Measurements from ENCODE around the gene KRTAP4-1. TPM values are rescaled to one million over a fixed set of nuclear protein-coding genes. Genes with fewer than 3 reads are reported as not detected.

KRTAP4-1 gene
- total and polyA plus RNA-seq, 4 donors = not detected

DNA sequence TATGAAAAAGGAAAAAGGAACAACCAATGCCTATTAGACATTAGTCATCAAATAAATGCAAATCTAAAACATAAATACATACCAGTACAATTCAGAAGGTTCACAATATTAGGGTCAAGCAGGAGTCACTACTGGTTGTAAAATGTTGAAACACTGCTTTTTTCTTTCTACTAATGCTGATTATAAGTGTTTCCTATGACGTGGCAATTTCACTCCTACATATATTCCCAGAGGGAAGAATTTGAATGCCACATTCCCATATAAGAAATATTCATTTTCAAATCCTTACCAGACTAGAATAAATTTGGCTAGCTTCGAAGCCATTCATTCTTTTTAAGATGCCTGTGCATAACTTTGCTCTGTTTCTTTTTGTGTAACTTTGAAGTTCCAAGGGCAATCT lies 39.1 kb upstream of the KRTAP4-1 start (continued):
- TF ChIP-seq, protein P1, sequence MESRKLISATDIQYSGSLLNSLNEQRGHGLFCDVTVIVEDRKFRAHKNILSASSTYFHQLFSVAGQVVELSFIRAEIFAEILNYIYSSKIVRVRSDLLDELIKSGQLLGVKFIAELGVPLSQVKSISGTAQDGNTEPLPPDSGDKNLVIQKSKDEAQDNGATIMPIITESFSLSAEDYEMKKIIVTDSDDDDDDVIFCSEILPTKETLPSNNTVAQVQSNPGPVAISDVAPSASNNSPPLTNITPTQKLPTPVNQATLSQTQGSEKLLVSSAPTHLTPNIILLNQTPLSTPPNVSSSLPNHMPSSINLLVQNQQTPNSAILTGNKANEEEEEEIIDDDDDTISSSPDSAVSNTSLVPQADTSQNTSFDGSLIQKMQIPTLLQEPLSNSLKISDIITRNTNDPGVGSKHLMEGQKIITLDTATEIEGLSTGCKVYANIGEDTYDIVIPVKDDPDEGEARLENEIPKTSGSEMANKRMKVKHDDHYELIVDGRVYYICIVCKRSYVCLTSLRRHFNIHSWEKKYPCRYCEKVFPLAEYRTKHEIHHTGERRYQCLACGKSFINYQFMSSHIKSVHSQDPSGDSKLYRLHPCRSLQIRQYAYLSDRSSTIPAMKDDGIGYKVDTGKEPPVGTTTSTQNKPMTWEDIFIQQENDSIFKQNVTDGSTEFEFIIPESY (IDR thresholded peaks at IDR 0.05) = no peak
- TF ChIP-seq RXRA (IDR thresholded peaks at IDR 0.05) (no peak), EGR1 (IDR thresholded peaks at IDR 0.05; ENCODE audit: low read depth in 2 of 2) (no peak), HNF4A (conservative IDR thresholded peaks at IDR 0.05) (no peak), NR2F2 (IDR thresholded peaks at IDR 0.05) (no peak), YY1 (IDR thresholded peaks at IDR 0.05) (no peak), JUND (IDR thresholded peaks at IDR 0.05) (no peak), FOXA1 (IDR thresholded peaks at IDR 0.05) (no peak), SP1 (IDR thresholded peaks at IDR 0.05) (no peak), TAF1 (conservative IDR thresholded peaks at IDR 0.05) (no peak), FOXA2 (IDR thresholded peaks at IDR 0.05) (no peak)

DNA sequence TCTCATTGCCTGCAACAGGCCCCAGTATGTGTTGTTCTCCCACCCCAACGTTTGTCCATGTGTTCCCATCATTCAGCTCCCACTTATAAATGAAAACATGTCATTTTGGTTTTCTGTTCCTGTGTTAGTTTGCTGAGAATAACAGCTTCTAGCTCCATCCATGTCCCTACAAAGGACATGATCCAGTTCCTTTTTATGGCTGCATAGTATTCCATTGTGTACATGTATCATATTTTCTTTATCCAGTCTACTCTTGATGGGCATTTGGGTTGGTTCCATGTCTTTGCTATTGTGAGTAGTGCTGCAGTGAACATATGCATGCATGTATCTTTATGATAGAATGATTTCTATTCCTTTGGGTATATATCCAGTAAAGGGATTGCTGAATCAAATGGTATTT lies 31.0 kb upstream of the KRTAP4-1 start:
- Histone ChIP-seq H3K9me3 (ENCODE audit: control insufficient read depth in 4 of 4, low read length in 3 of 4) (no peaks in the 10 kb centered on the region), H3K9ac (ENCODE audit: low read depth in 1 of 2, low read length in 2 of 2) (no peak overlapping the region), H3K36me3 (ENCODE audit: control insufficient read depth in 4 of 4, insufficient read depth in 3 of 4, low read depth in 1 of 4, low read length in 3 of 4) (no peaks in the 10 kb centered on the region), H3K4me3 (ENCODE audit: low read depth in 1 of 3, low read length in 3 of 3) (no peak overlapping the region), H3K4me1 (ENCODE audit: control insufficient read depth in 4 of 4, insufficient read depth in 4 of 4, low read length in 3 of 4) (no peaks in the 10 kb centered on the region), H3K27me3 (ENCODE audit: control insufficient read depth in 4 of 4, insufficient read depth in 4 of 4, low read length in 3 of 4) (peaks cover 0 to 3% (median 0%) of the 10 kb centered on the region in 4 donors), H3K27ac (ENCODE audit: low read depth in 1 of 2, low read length in 2 of 2) (no peak overlapping the region)
- 61% methylated on average over 1 of the region's 1 CpG for WGBS
- DNase-seq (ENCODE audit: low spot score) = no peak
- TF ChIP-seq, protein P2, sequence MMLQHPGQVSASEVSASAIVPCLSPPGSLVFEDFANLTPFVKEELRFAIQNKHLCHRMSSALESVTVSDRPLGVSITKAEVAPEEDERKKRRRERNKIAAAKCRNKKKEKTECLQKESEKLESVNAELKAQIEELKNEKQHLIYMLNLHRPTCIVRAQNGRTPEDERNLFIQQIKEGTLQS (IDR thresholded peaks at IDR 0.05) = no peak
- no peak for TF ChIP-seq NR2F2 (IDR thresholded peaks at IDR 0.05)
- TF ChIP-seq, protein P1 (IDR thresholded peaks at IDR 0.05) = no peak
- TF ChIP-seq RXRA (IDR thresholded peaks at IDR 0.05) = no peak
- TF ChIP-seq YY1 (IDR thresholded peaks at IDR 0.05) = no peak
- no peak for TF ChIP-seq EGR1 (IDR thresholded peaks at IDR 0.05; ENCODE audit: low read depth in 2 of 2)
- TF ChIP-seq, protein P3, sequence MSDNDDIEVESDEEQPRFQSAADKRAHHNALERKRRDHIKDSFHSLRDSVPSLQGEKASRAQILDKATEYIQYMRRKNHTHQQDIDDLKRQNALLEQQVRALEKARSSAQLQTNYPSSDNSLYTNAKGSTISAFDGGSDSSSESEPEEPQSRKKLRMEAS (IDR thresholded peaks at IDR 0.05) = no peak

DNA sequence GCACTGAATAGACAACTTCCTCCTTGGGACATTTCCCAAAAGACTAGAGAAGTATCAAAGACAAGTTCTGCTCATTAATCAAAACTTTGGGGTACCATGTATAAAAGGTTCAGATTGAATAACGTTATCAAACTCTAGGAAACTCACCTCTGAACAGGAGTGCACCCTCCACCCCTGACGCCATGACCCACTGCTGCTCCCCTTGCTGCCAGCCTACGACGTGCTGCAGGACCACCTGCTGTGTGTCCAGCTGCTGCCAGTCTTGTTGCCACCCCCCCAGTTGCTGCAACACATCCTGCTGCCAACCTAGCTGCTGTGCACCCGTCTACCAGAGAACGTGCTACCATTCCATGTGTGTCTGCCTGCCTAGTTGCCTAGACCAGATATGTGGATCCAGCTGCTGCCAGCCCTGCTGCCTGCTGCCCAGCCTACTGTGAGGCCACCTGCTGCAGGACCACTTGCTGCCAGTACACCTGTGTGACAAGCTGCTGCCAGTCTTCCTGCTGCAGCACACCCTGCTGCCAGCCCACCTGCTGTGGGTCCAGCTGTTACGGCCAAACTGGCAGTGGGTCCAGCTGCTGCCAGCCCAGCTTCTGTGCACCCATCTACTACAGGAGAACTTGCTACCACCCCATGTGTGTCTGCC lies 27.9 kb upstream of the KRTAP4-1 start:
- Histone ChIP-seq H3K4me1 (ENCODE audit: control insufficient read depth in 4 of 4, insufficient read depth in 4 of 4, low read length in 3 of 4) (no peaks in the 10 kb centered on the region), H3K4me3 (ENCODE audit: low read depth in 1 of 3, low read length in 3 of 3) (no peak overlapping the region), H3K9ac (ENCODE audit: low read depth in 1 of 2, low read length in 2 of 2) (no peak overlapping the region), H3K36me3 (ENCODE audit: control insufficient read depth in 4 of 4, insufficient read depth in 3 of 4, low read depth in 1 of 4, low read length in 3 of 4) (no peaks in the 10 kb centered on the region), H3K27ac (ENCODE audit: low read depth in 1 of 2, low read length in 2 of 2) (no peak overlapping the region), H3K9me3 (ENCODE audit: control insufficient read depth in 4 of 4, low read length in 3 of 4) (no peaks in the 10 kb centered on the region), H3K27me3 (ENCODE audit: control insufficient read depth in 4 of 4, insufficient read depth in 4 of 4, low read length in 3 of 4) (peaks cover 0 to 3% (median 0%) of the 10 kb centered on the region in 4 donors)
- TF ChIP-seq HNF4G (IDR thresholded peaks at IDR 0.05) = no peak
- TF ChIP-seq, protein P4, sequence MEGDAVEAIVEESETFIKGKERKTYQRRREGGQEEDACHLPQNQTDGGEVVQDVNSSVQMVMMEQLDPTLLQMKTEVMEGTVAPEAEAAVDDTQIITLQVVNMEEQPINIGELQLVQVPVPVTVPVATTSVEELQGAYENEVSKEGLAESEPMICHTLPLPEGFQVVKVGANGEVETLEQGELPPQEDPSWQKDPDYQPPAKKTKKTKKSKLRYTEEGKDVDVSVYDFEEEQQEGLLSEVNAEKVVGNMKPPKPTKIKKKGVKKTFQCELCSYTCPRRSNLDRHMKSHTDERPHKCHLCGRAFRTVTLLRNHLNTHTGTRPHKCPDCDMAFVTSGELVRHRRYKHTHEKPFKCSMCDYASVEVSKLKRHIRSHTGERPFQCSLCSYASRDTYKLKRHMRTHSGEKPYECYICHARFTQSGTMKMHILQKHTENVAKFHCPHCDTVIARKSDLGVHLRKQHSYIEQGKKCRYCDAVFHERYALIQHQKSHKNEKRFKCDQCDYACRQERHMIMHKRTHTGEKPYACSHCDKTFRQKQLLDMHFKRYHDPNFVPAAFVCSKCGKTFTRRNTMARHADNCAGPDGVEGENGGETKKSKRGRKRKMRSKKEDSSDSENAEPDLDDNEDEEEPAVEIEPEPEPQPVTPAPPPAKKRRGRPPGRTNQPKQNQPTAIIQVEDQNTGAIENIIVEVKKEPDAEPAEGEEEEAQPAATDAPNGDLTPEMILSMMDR (IDR thresholded peaks at IDR 0.05; ENCODE audit: low read depth, low read length, missing input control) = no peak
- DNase-seq (ENCODE audit: low spot score) = no peak
- WGBS = 68% methylated on average over 7 of the region's 7 CpGs
